Measurements from ENCODE around the gene DUSP3. TPM values are rescaled to one million over a fixed set of nuclear protein-coding genes. Genes with fewer than 3 reads are reported as not detected.

The DUSP3 gene
- total and polyA plus RNA-seq, 2 of the 13 experiments (the other 11 are each of a cell fraction or from before 2014, with no cell fraction given) = 60.0 to 71.5 TPM

- in situ Hi-C loops (cut with HindIII; ENCODE audit: extremely low pct_ligation_motif_present, low pct_unique_long_range_greater_than_20kb) = loop anchor here (5.0 kb wide), 1 partner anchor 181 kb away; no protein-coding TSS in a partner anchor
- no peak within 1 kb of the TSS for H2AFZ ChIP-seq (ENCODE audit: low read length)
- WGBS (ENCODE audit: low lambda C conversion rate) = 34% methylated on average over 19 of the region's 24 CpGs
- no TSS peak for BruUV-seq (replicated peaks)
- H3K4me3 ChIP-seq (replicated peaks in 1 of 3; ENCODE audit: insufficient read depth in 1 of 3, low read depth in 2 of 3, low read length in 3 of 3) = no peak within 1 kb of the TSS
- no peak within 1 kb of the TSS for H3K9ac ChIP-seq (ENCODE audit: insufficient read depth, low read depth, low read length)
- peaks cover 9 to 49% of the 10 kb centered on the region in 2 experiments; a peak in 4 of 5 replicates for H3K27me3 ChIP-seq (ENCODE audit: control insufficient read depth in 1 of 2, insufficient read depth in 2 of 2, low read length in 2 of 2)
- ChIA-PET POLR2A (no interaction called here), CTCF (ENCODE audit: low intra/inter-chr PET ratio, low total read pairs) (interaction anchor here (2.3 to 6.1 kb wide), 2 partner anchors 64 to 181 kb away, joined by 55 to 373 read pairs; no protein-coding TSS in a partner anchor)
- ATAC-seq = no peak
- intact Hi-C loops (cut with micrococcal nuclease; ENCODE audit: unreplicated experiment) = no loop called here
- H3K79me2 ChIP-seq (ENCODE audit: insufficient read depth, low read length) = no peaks in the 10 kb centered on the region
- H4K20me1 ChIP-seq (ENCODE audit: insufficient read depth, low read length) = no peaks in the 10 kb centered on the region
- no peak for TF ChIP-seq ZSCAN30 (CRISPR knock-in tag; IDR thresholded peaks at IDR 0.05)
- peaks cover 12% of the 10 kb centered on the region for H3K4me1 ChIP-seq (ENCODE audit: insufficient read depth, low read length)
- no peak for FAIRE-seq
- DNase-seq (ENCODE audit: low spot score) = no peak
- H3K4me2 ChIP-seq (ENCODE audit: low read depth, low read length) = no peak within 1 kb of the TSS
- no peaks in the 10 kb centered on the region for H3K9me3 ChIP-seq (ENCODE audit: low read length)
- H3K36me3 ChIP-seq (replicated peaks in 1 of 2; ENCODE audit: control insufficient read depth in 1 of 2, insufficient read depth in 2 of 2, low read length in 2 of 2) = no peaks in the 10 kb centered on the region
- H3K27ac ChIP-seq (ENCODE audit: extremely low read length, insufficient read depth, low read length) = no peak within 1 kb of the TSS
Measured at GRCh38 chr17:43758497-43759174, 20.1 kb downstream of the DUSP3 start, which contains the start of gene SOST. Gene SOST, minus strand, starts transcription at chr17:43758791. Its CDS starts 50 bp downstream, at chr17:43758741.

GRCh38 chr17:43758086-43758485, 20.7 kb downstream of the DUSP3 start:
- no peak for FAIRE-seq
- CTCF ChIA-PET (ENCODE audit: low intra/inter-chr PET ratio, low total read pairs) = interaction anchor here (6.1 kb wide), 1 partner anchor 63 kb away, joined by 373 read pairs; no protein-coding TSS in a partner anchor
- H2AFZ ChIP-seq (ENCODE audit: low read length) = no peak overlapping the region
- no peaks in the 10 kb centered on the region for H3K36me3 ChIP-seq (replicated peaks in 1 of 2; ENCODE audit: control insufficient read depth in 1 of 2, insufficient read depth in 2 of 2, low read length in 2 of 2)
- intact Hi-C loops (cut with micrococcal nuclease; ENCODE audit: unreplicated experiment) = no loop called here
- no peak overlapping the region for H3K4me3 ChIP-seq (replicated peaks in 1 of 3; ENCODE audit: insufficient read depth in 1 of 3, low read depth in 2 of 3, low read length in 3 of 3)
- H3K27ac ChIP-seq (ENCODE audit: extremely low read length, insufficient read depth, low read length) = no peak overlapping the region
- 13% methylated on average over 6 of the region's 6 CpGs for WGBS (ENCODE audit: low lambda C conversion rate)
- ATAC-seq = no peak
- H3K79me2 ChIP-seq (ENCODE audit: insufficient read depth, low read length) = no peaks in the 10 kb centered on the region
- peaks cover 9 to 54% of the 10 kb centered on the region in 2 experiments; a peak in 4 of 5 replicates for H3K27me3 ChIP-seq (ENCODE audit: control insufficient read depth in 1 of 2, insufficient read depth in 2 of 2, low read length in 2 of 2)
- H3K9me3 ChIP-seq (ENCODE audit: low read length) = no peaks in the 10 kb centered on the region
- in situ Hi-C loops (cut with HindIII; ENCODE audit: extremely low pct_ligation_motif_present, low pct_unique_long_range_greater_than_20kb) = loop anchor here (5.0 kb wide), 1 partner anchor 181 kb away; no protein-coding TSS in a partner anchor
- H4K20me1 ChIP-seq (ENCODE audit: insufficient read depth, low read length) = no peaks in the 10 kb centered on the region
- H3K4me2 ChIP-seq (ENCODE audit: low read depth, low read length) = no peak overlapping the region
- H3K9ac ChIP-seq (ENCODE audit: insufficient read depth, low read depth, low read length) = no peak overlapping the region
- POLR2A ChIA-PET = no interaction called here
- BruUV-seq (replicated peaks) = no TSS peak
- H3K4me1 ChIP-seq (ENCODE audit: insufficient read depth, low read length) = peaks cover 12% of the 10 kb centered on the region
- no peak for DNase-seq (ENCODE audit: low spot score)
- TF ChIP-seq KAT8 (CRISPR knock-in tag; IDR thresholded peaks at IDR 0.05) (no peak), NR3C1 (CRISPR knock-in tag; IDR thresholded peaks at IDR 0.05) (no peak), THAP11 (CRISPR knock-in tag; IDR thresholded peaks at IDR 0.05) (no peak), ATRX (CRISPR knock-in tag; IDR thresholded peaks at IDR 0.05; ENCODE audit: borderline replicate concordance) (no peak), SOX13 (IDR thresholded peaks at IDR 0.05) (no peak), SOX13 (CRISPR knock-in tag; conservative IDR thresholded peaks at IDR 0.05 in 1 of 2, IDR thresholded peaks at IDR 0.05 in 1 of 2) (no peak), ZNF138 (CRISPR knock-in tag; IDR thresholded peaks at IDR 0.05; ENCODE audit: low read depth) (no peak), ZNF883 (CRISPR knock-in tag; IDR thresholded peaks at IDR 0.05; ENCODE audit: not compliant biosample characterization) (no peak), GABPB1 (CRISPR knock-in tag; IDR thresholded peaks at IDR 0.05) (no peak), GTF3A (CRISPR knock-in tag; conservative IDR thresholded peaks at IDR 0.05) (no peak), KLF15 (CRISPR knock-in tag; IDR thresholded peaks at IDR 0.05; ENCODE audit: borderline replicate concordance) (no peak), ZNF777 (CRISPR knock-in tag; IDR thresholded peaks at IDR 0.05) (no peak), ZHX1 (CRISPR knock-in tag; IDR thresholded peaks at IDR 0.05; ENCODE audit: low read depth) (no peak)
